GM03348 (cell line): ENCODE data around the gene TRIM51.
"Not testable (repeated sequence)": the region's sequence is repeated elsewhere in the genome, so short reads cannot be mapped to it uniquely, and the experiment has no call there.

ENCODE experiments used
- DNase-seq: peaks from one replicate; pipeline ENCODE4 v3.0.0; 2012; ENCODE audit warnings: low spot score

The TRIM51 gene

GRCh38 chr11:55882997-55883396 is at the start of gene TRIM51:
TRIM51 (plus strand) TSS chr11:55883297; CDS start chr11:55885429, 2,132 bp downstream.
- DNase-seq = not testable (repeated sequence)

- DNase-seq = no peak
These were observed 44.6 kb upstream of the TRIM51 start, which contains the start of gene OR5D16 for GRCh38 chr11:55838452-55838851. OR5D16 (plus strand) TSS chr11:55838752; CDS start chr11:55838752, 0 bp downstream.

GRCh38 chr11:55847453-55847852 is 35.6 kb upstream of the TRIM51 start:
- no peak for DNase-seq

GRCh38 chr11:55849037-55849436 is 34.1 kb upstream of the TRIM51 start:
- no peak for DNase-seq

GRCh38 chr11:55852141-55852540 is 31.0 kb upstream of the TRIM51 start:
- DNase-seq = no peak

GRCh38 chr11:55854704-55855103 is 28.4 kb upstream of the TRIM51 start:
- no peak for DNase-seq

GRCh38 chr11:55867354-55867753 is 15.7 kb upstream of the TRIM51 start:
- not testable (repeated sequence) for DNase-seq

GRCh38 chr11:55872731-55873130 is 10.4 kb upstream of the TRIM51 start:
- DNase-seq = not testable (repeated sequence)

GRCh38 chr11:55873146-55873545 is 10.0 kb upstream of the TRIM51 start:
- not testable (repeated sequence) for DNase-seq

- not testable (repeated sequence) for DNase-seq
These were observed 1.9 kb downstream of the TRIM51 start for GRCh38 chr11:55884995-55885394.

- DNase-seq = not testable (repeated sequence)
These were observed 2.4 kb downstream of the TRIM51 start for GRCh38 chr11:55885481-55885880.

GRCh38 chr11:55895216-55895615 is 12.1 kb downstream of the TRIM51 start:
- DNase-seq = no peak

GRCh38 chr11:55902308-55902707 is 19.2 kb downstream of the TRIM51 start:
- no peak for DNase-seq

GRCh38 chr11:55914482-55914881 is 31.4 kb downstream of the TRIM51 start, which contains the start of gene OR5W2:
OR5W2 (minus strand) TSS chr11:55914582; CDS start chr11:55914582, 0 bp downstream.
- no peak for DNase-seq

GRCh38 chr11:55920537-55920936 is 37.4 kb downstream of the TRIM51 start:
- DNase-seq = no peak

GRCh38 chr11:55936300-55936699 is 53.2 kb downstream of the TRIM51 start, which contains the start of gene OR5I1:
OR5I1 (minus strand) TSS chr11:55936400; CDS start chr11:55936400, 0 bp downstream.
- DNase-seq = no peak
